NCI-H146 treated with DMSO at 0.1 percent for 48 hours (cell line): ENCODE results near the gene ZNF462.

ENCODE experiments used
- DNase-seq: peaks from one replicate; lab custom pipeline; 2025; ENCODE audit not compliant: unreplicated experiment; lab: John Stamatoyannopoulos, UW

The ZNF462 gene

DNA sequence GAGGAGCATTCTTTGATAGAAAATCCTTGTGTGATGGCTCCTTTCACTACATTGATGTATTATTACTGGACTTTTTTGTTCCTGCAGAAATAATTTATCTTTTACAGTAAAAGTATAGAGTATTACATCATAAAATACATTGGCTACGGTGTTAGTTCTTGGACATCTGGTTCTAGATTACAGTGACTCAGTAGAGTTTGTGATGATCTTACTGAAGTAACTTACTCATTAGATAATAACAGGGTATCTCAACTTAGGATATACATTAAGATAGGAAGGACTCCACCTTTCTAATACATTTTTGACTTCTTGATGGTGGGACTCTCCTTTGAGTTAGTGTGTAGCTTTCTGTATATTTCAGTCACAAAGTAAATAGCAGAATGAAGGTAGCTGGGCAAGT, 59.1 kb downstream of the ZNF462 start:
- no peak for DNase-seq

DNA sequence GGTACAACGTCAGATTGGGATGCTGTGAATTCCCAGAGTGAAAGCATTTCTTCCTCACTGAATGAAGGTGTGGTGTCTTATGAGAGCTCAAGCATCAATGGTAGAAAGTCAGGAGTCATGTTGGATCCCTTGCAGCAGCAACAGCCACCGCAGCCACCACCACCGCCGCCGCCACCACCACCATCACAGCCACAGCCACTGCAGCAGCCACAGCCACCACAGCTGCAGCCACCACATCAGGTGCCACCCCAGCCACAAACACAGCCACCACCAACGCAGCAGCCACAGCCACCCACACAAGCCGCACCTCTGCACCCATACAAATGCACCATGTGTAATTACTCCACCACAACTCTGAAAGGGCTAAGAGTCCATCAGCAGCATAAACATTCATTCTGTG, 62.4 kb downstream of the ZNF462 start:
- DNase-seq: no peak

DNA sequence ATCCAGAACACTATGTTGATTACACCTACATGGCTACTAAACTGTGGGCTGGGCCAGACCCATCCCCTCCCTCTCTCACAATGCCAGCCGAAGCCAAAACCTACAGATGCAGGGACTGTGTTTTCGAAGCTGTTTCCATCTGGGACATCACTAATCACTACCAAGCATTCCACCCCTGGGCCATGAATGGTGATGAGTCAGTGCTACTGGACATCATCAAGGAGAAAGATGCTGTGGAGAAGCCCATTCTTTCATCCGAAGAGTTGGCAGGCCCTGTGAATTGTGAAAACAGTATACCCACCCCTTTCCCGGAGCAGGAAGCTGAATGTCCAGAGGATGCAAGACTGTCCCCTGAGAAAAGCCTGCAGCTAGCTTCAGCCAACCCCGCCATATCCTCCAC, 65.0 kb downstream of the ZNF462 start:
- DNase-seq: no peak

DNA sequence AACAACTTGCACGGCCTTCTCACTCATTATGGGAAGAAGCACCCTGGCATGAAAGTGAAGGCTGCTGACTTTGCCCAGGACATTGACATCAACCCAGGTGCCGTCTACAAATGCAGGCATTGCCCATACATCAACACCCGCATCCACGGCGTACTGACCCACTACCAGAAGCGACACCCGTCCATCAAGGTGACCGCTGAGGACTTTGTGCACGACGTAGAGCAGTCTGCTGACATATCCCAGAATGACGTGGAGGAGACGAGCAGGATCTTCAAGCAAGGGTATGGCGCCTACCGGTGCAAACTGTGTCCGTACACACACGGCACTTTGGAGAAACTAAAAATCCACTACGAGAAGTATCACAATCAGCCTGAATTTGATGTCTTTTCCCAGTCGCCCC, 65.4 kb downstream of the ZNF462 start:
- no peak for DNase-seq

DNA sequence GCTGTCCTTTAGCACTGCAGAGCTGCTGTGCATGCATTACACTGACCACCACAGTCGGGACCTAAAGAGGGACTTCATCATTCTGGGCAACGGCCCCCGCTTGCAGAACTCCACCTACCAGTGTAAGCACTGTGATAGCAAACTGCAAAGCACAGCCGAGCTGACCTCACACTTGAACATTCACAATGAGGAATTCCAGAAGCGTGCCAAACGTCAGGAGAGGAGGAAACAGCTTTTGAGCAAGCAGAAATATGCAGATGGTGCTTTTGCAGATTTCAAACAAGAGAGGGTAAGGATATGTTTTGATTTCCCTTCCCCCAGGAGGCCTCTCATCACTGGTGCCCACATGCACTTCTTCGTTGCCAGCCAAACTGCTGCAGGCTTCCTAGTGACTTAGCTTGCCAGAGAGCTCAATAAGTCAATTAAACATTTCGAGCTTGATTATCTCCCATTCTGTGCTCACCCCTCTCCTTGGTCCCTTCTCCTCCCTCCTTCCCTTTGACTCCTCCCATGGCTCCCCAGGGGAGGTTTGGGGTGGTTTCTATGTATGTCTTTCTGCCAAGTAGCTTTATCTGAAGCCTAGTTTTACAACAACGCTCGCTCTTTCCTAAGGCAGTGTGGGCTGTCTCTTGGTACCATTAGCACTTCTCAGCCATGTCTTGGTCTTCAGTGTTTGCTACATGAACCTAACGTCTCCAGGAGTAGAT, 66.7 kb downstream of the ZNF462 start:
- no peak for DNase-seq

DNA sequence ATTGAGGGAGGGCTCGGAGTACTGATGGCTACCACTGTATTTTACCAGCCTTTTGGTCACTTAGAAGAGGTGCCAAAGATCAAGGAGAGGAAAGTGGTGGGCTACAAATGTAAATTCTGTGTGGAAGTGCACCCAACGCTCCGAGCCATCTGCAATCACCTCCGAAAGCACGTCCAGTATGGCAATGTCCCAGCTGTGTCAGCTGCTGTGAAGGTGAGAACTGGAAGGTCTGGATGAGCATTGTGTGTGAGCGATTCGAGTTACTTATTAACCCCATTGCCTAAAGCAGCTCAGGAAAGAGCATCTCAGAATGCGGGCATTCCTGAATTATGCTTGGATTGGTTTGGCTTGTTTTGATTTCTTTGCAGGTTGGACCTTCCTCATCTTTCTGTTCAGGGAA, 67.5 kb downstream of the ZNF462 start:
- no peak for DNase-seq

DNA sequence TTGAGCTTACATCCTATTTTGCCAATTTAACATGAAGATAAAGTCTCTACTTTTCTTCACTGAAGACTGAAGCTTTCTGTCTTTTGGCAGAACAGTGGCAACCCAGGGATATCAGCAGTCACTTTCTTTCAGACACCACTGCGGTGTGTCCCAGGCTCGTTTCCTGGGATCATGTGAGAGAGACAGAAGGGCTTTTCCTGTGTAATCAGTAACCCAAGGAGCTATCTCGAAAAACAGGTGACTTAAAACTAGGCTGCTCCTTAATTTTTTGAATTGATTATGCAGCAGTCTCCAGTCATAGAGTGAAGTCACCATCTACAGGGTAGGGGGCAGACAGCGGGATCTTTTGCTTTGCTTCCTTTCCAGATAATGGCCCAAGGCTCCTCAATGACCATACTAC, 68.5 kb downstream of the ZNF462 start:
- no peak for DNase-seq

DNA sequence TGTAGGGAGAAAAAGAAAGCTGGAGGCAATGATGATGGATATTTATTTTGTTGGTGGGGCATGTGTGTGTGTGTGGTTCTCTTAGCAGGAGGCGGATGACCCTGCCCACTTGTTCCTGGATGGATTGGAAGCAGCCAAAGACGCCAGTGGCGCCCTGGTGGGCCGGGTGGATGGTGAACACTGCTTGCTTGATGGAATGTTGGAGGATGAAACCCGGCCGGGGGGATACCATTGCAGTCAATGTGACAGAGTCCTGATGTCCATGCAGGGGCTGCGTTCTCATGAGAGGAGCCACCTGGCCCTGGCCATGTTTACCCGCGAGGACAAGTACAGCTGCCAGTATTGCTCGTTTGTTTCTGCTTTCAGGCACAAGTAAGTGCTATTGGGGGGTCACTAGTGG, 69.2 kb downstream of the ZNF462 start:
- no peak for DNase-seq

DNA sequence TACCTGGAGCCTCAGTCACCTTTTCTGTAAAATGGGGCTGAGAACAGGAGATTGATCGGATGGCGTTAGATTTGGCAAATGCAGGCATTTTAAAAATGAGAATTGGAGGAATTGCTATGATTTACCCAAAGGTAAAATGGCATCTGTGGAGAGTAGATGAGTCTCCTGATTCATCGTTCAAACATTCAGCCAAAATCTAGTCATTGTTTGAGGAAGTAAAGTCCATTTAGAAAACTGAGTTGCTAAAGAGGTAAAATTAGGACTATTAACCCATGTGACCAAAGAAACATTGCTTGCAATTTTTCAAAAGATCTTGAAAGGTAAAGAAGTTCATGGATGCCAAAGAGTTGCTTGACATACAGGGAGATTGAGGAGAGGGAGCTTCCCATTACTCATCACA, 69.7 kb downstream of the ZNF462 start:
- DNase-seq: no peak

DNA sequence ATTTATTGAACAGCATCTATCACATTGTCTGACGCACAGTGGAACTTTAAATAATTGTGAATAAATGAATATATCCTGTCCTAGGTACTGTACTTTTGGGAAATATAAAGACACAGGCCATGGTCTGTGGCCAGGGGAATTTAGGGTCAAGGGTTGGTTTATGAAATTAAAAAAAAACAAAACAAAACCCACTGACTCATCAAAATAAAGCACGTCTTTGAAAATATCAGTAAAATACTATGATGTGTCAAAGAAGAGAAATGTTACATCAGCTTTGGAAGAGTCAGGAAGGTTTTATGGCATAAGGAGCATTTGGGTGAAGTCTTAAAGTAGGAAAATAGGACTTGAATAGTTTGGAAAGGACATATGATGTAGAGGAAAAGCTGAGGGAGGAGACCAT, 70.5 kb downstream of the ZNF462 start:
- no peak for DNase-seq

DNA sequence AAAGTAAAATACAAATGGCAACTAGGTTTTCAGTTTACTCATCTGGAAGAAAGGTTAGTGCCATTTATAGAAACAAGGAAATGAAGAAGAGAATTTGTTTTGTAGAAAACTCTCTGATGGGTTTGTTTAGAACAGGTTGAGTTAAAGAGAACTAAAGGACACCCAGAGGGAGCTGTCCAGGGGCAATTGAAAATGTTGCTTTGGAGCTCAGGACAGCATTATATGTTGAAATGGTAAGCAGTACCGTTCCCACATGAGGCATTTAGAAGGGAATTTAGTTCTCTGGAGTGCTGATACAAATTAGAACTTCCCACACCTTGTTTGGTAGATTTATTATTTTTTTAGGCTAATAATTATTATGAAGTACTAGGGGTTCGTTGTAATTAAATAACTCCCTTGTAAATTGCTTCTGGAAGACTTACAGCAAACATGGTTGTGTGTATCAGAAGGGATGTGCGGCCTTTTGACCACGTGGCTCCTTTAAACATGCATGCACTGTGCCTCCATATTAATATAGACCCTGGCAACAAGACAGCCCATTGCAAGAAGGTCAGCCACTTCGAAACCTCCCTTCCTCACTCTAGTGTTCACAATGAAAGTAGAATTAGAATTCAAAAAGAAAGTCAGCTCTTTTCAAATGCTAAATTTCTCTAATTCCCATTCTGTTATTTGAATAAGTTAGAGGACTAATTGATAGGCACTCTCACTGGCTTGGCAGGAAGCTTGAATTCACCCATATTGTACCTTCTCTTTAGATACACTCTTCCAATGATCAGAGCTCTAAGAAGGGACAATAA, 71.7 kb downstream of the ZNF462 start:
- DNase-seq: no peak

DNA sequence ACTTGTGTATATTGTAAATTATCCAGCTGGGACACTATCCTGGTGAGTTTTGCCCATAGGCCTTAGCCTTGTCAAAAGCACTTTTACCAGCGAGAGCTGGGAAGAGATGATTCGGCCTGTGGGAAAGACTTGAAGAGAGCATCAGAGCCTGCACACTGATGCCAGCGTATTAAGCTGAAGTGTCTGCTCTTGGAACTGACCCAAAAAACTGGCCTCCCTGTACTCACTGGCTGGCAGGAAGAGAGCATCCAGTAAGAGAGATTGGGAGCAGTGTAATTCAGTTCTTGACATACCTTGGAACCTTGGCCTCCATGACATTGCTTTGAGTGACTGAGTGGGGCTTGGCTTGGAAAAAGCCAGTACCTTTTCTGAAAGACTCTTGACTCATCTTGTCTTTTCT, 73.7 kb downstream of the ZNF462 start:
- no peak for DNase-seq

DNA sequence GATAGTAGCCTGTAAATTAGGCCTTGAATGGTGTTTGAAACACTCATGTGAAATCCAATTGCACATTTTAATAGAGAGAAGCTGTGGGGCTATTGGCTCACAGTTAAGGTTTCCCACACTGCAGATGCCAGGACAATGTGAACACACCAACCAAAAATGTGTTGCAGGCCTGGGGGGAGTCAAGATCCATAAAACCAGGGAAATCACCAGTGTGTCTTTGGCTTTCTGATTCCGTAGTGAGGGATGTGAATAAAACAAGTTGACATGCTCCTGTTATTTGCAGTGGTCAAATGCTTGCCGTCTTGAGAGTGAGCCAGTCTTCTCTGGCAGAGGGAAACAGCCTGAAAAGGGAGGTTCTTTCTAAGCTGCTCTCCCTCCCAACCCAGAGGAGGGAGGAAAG, 79.0 kb downstream of the ZNF462 start:
- DNase-seq: no peak

DNA sequence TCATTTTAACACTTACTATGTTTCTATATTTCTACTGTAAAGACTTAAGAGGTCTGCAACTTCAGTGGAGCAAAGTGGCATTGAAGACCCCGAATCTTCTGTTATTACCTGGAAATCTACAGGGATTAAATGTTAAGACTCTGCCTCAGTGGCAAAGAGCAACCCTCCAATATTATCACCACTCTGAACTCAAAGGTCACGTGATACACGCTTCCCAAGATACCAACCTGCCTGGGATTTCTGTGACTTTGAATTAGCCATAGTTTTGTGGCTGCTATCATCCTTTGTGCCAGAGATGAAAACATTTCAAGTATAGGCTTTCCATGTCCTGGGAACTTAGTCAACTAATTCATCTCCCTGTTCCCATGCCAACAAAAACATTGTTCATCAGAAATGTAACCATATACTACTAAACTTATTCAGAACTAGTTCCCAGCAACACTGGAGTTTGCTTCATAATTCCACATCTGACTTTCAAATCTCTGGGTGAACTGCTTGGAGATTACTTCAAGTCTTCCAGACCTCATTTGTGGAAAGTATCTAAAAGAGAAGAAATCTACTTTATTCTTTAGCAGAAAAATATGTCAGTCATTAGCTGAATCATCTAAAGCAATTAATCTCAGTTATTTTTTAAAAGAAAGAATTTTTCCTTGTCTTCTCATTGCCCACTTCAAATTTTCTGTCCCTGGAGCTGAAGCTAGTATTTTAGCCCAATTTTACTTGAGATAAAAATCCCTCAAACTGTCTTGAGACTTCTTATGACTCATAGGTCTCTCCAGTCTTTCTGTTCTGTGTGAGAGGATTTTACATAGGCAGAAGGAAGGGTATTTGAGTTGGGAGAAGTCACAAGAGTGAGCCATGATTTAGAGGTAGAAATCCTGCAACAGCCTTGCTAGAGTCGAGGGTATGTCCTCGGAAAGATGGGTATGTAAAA, 83.0 kb downstream of the ZNF462 start:
- no peak for DNase-seq

DNA sequence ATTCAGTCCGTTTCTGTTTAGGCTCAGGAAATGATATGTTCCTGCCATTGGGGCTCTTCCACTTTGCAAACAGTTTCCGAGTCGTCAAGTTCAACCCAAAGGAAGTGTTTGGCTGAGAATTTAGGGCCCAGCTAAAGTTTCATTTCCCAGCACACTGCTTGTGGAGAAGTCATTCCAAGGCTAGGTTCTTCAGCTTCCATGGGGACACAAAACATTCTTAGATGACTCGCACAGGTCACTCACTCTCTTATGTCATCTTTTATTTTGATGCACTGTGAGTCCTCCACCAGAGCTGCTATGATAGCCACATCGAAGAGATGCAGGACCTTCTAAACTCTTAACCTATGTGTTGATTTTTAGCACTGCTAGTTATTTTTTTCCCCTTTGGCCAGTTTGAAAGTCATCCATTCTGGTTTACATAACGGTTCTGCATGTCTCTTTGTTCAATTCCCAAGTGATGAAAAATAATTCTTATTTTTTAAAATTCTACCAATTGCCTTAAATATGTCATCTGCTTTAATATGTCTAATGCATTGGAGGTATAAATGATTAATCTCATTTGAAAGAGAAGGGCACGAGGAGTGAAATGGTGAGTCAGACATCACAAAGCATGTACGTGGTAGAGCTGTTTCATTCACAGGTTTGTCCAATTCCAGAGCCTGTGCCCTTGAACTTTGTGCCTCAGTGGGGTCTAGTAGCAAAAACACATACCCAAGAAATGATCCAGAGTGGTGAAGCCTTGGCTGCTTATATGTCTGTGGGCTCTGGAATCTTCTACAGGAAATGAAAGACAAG, 84.3 kb downstream of the ZNF462 start:
- no peak for DNase-seq

DNA sequence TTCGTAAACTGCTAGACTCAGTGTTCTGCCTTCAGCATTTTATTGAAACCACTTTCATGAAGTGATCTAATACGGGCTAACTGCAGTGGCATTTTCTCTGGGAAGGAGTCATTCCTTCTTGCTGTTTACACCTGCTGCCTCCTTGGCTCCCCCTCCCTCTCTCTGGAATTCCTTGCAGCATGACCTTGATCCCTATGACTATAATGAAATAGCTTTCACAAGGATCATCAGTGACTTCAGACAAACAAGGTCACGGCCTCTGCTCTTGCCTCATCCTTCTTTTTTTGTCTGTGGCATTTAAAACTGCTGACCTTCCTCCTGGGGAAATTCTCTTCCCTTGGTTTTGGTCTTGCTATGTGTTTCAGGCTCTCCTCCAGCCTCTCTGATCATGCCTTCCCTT, 90.2 kb downstream of the ZNF462 start:
- no peak for DNase-seq

DNA sequence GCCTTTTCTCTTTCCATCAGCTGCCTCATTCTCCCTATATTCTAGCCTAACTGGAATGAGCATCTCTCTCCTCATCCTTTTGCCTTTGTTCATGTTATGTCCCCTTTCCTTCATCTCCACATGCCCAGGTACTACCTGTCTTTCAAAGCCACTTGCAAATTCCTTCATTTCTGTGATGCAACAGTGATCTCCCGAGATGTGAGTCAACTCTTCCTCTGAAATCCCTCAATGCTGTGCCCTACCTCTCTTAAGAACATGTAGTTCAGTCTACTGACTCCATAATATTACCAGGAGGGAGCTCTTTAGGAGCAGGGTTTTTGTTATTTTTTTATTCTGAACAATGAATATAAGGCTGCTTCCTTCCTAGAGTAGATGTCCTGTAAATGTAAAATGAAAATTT, 91.6 kb downstream of the ZNF462 start:
- DNase-seq: no peak

DNA sequence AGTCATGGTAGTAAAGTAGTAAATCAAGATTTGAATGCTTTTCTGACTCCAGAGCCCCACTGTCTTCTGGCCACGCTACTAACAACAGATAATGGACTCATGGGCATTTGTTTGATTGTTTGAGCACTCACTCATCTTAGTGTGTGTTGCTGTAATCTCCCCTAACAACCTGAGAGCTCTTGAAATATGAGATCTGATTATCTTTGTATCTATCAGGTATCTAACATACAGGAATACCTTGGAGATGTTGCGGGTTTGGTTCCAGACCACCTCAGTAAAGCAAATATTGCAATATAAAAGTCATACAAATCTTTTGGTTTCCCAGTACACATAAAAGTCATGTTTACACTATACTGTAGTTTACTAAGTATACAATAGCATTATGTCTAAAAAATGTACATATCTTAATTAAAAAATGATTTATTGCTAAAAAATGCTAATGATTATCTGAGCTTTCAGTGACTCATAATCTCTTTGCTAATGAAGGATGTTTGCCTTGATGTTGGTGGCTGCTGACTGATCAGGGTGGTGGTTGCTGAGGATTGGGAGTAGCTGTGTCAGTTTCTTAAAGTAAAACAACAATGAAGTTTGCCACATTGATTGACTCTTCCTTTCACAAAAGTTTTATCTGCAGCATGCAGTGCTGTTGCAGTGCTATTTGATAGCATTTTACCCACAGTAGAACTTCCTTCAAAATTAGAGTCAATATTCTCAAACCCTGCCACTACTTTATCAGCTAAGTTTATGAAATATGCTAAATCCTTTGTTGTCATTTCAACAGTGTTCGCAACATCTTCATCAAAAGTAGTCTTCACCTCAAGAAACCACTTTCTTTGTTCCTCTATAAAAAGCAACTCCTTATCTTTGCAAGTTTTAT, 92.2 kb downstream of the ZNF462 start:
- DNase-seq: no peak

DNA sequence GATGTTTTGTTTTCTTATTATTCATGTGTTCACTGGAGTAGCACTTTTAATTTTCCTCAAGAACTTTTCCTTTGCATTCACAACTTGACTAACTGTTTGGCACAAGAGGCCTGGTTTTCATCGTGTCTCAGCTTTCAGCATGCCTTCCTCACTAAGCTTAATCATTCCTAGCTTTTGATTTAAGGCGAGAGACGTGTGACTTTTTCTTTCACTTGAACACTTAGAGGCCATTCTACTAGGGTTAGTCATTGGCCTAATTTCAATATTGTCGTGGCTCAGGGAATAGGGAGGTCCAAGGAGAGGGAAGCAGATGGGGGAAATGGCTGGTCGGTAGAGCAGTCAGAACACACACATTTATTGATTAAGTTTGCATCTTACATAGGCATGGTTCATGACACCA, 94.0 kb downstream of the ZNF462 start:
- DNase-seq: no peak
